ENCODE data around the gene LSAMP.
A peak's percentile ranks its signal among the peaks of the same experiment; 100 is the strongest.
"Not testable (repeated sequence)": the region's sequence is repeated elsewhere in the genome, so short reads cannot be mapped to it uniquely, and the experiment has no call there.

Gene LSAMP

GRCh38 chr3:115834068-115834467, 611.2 kb downstream of the LSAMP start:
- DNase-seq (ENCODE audit: low spot score): no peak

- DNase-seq (ENCODE audit: low spot score): no peak
Observed at GRCh38 chr3:115833074-115833473, 612.2 kb downstream of the LSAMP start.

- DNase-seq (ENCODE audit: low spot score): no peak
Observed at GRCh38 chr3:115832265-115832664, 613.0 kb downstream of the LSAMP start.

GRCh38 chr3:115831864-115832263, 613.4 kb downstream of the LSAMP start:
- DNase-seq (ENCODE audit: low spot score): no peak

- no peak for DNase-seq (ENCODE audit: low spot score)
Observed at GRCh38 chr3:115830764-115831395, 614.4 kb downstream of the LSAMP start.

- no peak for DNase-seq (ENCODE audit: low spot score)
Observed at GRCh38 chr3:115828401-115828800, 616.9 kb downstream of the LSAMP start.

- no peak for DNase-seq (ENCODE audit: low spot score)
Observed at GRCh38 chr3:115827495-115827894, 617.8 kb downstream of the LSAMP start.

- DNase-seq (ENCODE audit: low spot score): no peak
Observed at GRCh38 chr3:115825046-115825445, 620.2 kb downstream of the LSAMP start.

- DNase-seq (ENCODE audit: low spot score): no peak
Observed at GRCh38 chr3:115823083-115823482, 622.2 kb downstream of the LSAMP start.

- DNase-seq (ENCODE audit: low spot score): no peak
Observed at GRCh38 chr3:115822579-115822978, 622.7 kb downstream of the LSAMP start.

- DNase-seq (ENCODE audit: low spot score): peak; percentile 75
Observed at GRCh38 chr3:115819785-115820384, 625.4 kb downstream of the LSAMP start.

- DNase-seq (ENCODE audit: low spot score): peak; percentile 64
Observed at GRCh38 chr3:115814778-115815380, 630.4 kb downstream of the LSAMP start.

- no peak for DNase-seq (ENCODE audit: low spot score)
Observed at GRCh38 chr3:115814006-115814405, 631.3 kb downstream of the LSAMP start.

GRCh38 chr3:115808816-115809215, 636.5 kb downstream of the LSAMP start:
- no peak for DNase-seq (ENCODE audit: low spot score)

- DNase-seq (ENCODE audit: low spot score): no peak
Observed at GRCh38 chr3:115808244-115808643, 637.0 kb downstream of the LSAMP start.

- DNase-seq (ENCODE audit: low spot score): no peak
Observed at GRCh38 chr3:115806501-115806900, 638.8 kb downstream of the LSAMP start.

GRCh38 chr3:115805520-115805919, 639.8 kb downstream of the LSAMP start:
- no peak for DNase-seq (ENCODE audit: low spot score)

GRCh38 chr3:115804713-115805119, 640.6 kb downstream of the LSAMP start:
- no peak for DNase-seq (ENCODE audit: low spot score)

- DNase-seq (ENCODE audit: low spot score): peak; percentile 16
Observed at GRCh38 chr3:115804200-115804599, 641.1 kb downstream of the LSAMP start.

GRCh38 chr3:115803661-115804060, 641.6 kb downstream of the LSAMP start:
- no peak for DNase-seq (ENCODE audit: low spot score)

GRCh38 chr3:115800489-115801075, 644.7 kb downstream of the LSAMP start:
- DNase-seq (ENCODE audit: low spot score): no peak

- not testable (repeated sequence) for DNase-seq (ENCODE audit: low spot score)
Observed at GRCh38 chr3:115800065-115800464, 645.2 kb downstream of the LSAMP start.

Data from activated CD4-positive, alpha-beta T cell treated with anti-CD3 and anti-CD28 coated beads, Interleukin-2, Interleukin-4, amounts not matched to agents 100 ng/mL and 50 ng/mL, durations not matched to agents 16 hours and 8 hours (primary cell).